Measurements from ENCODE around the gene BPIFB2.

Gene BPIFB2

GRCh38 chr20:32977281-32978008, 30.1 kb upstream of the BPIFB2 start:
- Mint-ChIP-seq H3K4me1 (peaks cover 11% of the 10 kb centered on the region), H3K27me3 (no peaks in the 10 kb centered on the region), H3K4me3 (no peak overlapping the region), H3K27ac (no peak overlapping the region), H3K9me3 (peaks cover 7 to 23% of the 10 kb centered on the region in 2 donors)
- DNase-seq (peak in 1 of 2 donors; percentile 7), ATAC-seq (no peak)

GRCh38 chr20:32978009-32978335, 29.5 kb upstream of the BPIFB2 start:
- ATAC-seq (no peak), DNase-seq (peak in 1 of 2 donors; percentile 7)
- Mint-ChIP-seq H3K9me3 (peaks cover 7 to 23% of the 10 kb centered on the region in 2 donors), H3K27ac (peak overlapping the region in 1 of 2 donors; percentile 37), H3K4me1 (peaks cover 14% of the 10 kb centered on the region), H3K4me3 (no peak overlapping the region), H3K27me3 (no peaks in the 10 kb centered on the region)

GRCh38 chr20:32979201-32979998, 28.1 kb upstream of the BPIFB2 start:
- peak in 1 of 2 donors; percentile 2 for DNase-seq
- ATAC-seq = no peak
- H3K4me1 Mint-ChIP-seq = peaks cover 24% of the 10 kb centered on the region
- H3K4me3 Mint-ChIP-seq = no peak overlapping the region
- H3K27me3 Mint-ChIP-seq = no peaks in the 10 kb centered on the region
- H3K27ac Mint-ChIP-seq = no peak overlapping the region
- peaks cover 7 to 23% of the 10 kb centered on the region in 2 donors for H3K9me3 Mint-ChIP-seq

- H3K27ac Mint-ChIP-seq = no peak overlapping the region
- H3K4me1 Mint-ChIP-seq = peaks cover 28% of the 10 kb centered on the region
- H3K4me3 Mint-ChIP-seq = no peak overlapping the region
- no peak for DNase-seq
- no peaks in the 10 kb centered on the region for H3K27me3 Mint-ChIP-seq
- H3K9me3 Mint-ChIP-seq = peaks cover 7 to 15% of the 10 kb centered on the region in 2 donors
- no peak for ATAC-seq
These were observed 27.2 kb upstream of the BPIFB2 start for GRCh38 chr20:32980131-32980941.

- H3K27ac Mint-ChIP-seq = no peak overlapping the region
- DNase-seq (no peak), ATAC-seq (no peak)
- no peaks in the 10 kb centered on the region for H3K27me3 Mint-ChIP-seq
- H3K4me3 Mint-ChIP-seq = no peak overlapping the region
- H3K4me1 Mint-ChIP-seq = peaks cover 28% of the 10 kb centered on the region
- peaks cover 7 to 15% of the 10 kb centered on the region in 2 donors for H3K9me3 Mint-ChIP-seq
These were observed 26.5 kb upstream of the BPIFB2 start for GRCh38 chr20:32980990-32981389.

GRCh38 chr20:32982617-32983458, 24.7 kb upstream of the BPIFB2 start:
- peaks cover 32% of the 10 kb centered on the region for H3K4me1 Mint-ChIP-seq
- no peaks in the 10 kb centered on the region for H3K9me3 Mint-ChIP-seq
- peak overlapping the region in 1 of 2 donors; percentile 27 for H3K27ac Mint-ChIP-seq
- ATAC-seq (no peak), DNase-seq (no peak)
- H3K4me3 Mint-ChIP-seq = no peak overlapping the region
- H3K27me3 Mint-ChIP-seq = no peaks in the 10 kb centered on the region

GRCh38 chr20:32983459-32984112, 23.9 kb upstream of the BPIFB2 start:
- no peak for DNase-seq
- no peak for ATAC-seq
- peaks cover 28% of the 10 kb centered on the region for H3K4me1 Mint-ChIP-seq
- H3K9me3 Mint-ChIP-seq = no peaks in the 10 kb centered on the region
- no peaks in the 10 kb centered on the region for H3K27me3 Mint-ChIP-seq
- no peak overlapping the region for H3K4me3 Mint-ChIP-seq
- no peak overlapping the region for H3K27ac Mint-ChIP-seq

GRCh38 chr20:32984196-32984595, 23.3 kb upstream of the BPIFB2 start:
- ATAC-seq = no peak
- Mint-ChIP-seq H3K4me1 (peaks cover 28% of the 10 kb centered on the region), H3K27me3 (no peaks in the 10 kb centered on the region), H3K9me3 (no peaks in the 10 kb centered on the region), H3K4me3 (no peak overlapping the region), H3K27ac (no peak overlapping the region)
- no peak for DNase-seq

- Mint-ChIP-seq H3K4me3 (no peak overlapping the region), H3K27me3 (no peaks in the 10 kb centered on the region), H3K9me3 (no peaks in the 10 kb centered on the region), H3K27ac (peak overlapping the region in 1 of 2 donors; percentile 83), H3K4me1 (peaks cover 28% of the 10 kb centered on the region)
- DNase-seq (no peak), ATAC-seq (no peak)
These were observed 22.7 kb upstream of the BPIFB2 start for GRCh38 chr20:32984631-32985354.

GRCh38 chr20:32985596-32985995, 21.9 kb upstream of the BPIFB2 start:
- H3K27ac Mint-ChIP-seq = no peak overlapping the region

GRCh38 chr20:32986331-32986966, 21.1 kb upstream of the BPIFB2 start:
- DNase-seq (no peak), ATAC-seq (no peak)
- Mint-ChIP-seq H3K4me3 (no peak overlapping the region), H3K27ac (peak overlapping the region; percentile 50 to 82), H3K9me3 (no peaks in the 10 kb centered on the region), H3K4me1 (peaks cover 38% of the 10 kb centered on the region), H3K27me3 (no peaks in the 10 kb centered on the region)

More at GRCh38 chr20:32985596-32985995, 21.9 kb upstream of the BPIFB2 start:
- H3K4me1 Mint-ChIP-seq = peaks cover 29% of the 10 kb centered on the region
- ATAC-seq (no peak), DNase-seq (no peak)
- H3K27me3 Mint-ChIP-seq = no peaks in the 10 kb centered on the region
- H3K9me3 Mint-ChIP-seq = no peaks in the 10 kb centered on the region
- H3K4me3 Mint-ChIP-seq = no peak overlapping the region

- no peak for ATAC-seq
- DNase-seq = no peak
- H3K27ac Mint-ChIP-seq = no peak overlapping the region
- H3K9me3 Mint-ChIP-seq = no peaks in the 10 kb centered on the region
- no peaks in the 10 kb centered on the region for H3K27me3 Mint-ChIP-seq
- H3K4me1 Mint-ChIP-seq = peaks cover 40% of the 10 kb centered on the region
- H3K4me3 Mint-ChIP-seq = no peak overlapping the region
These were observed 20.3 kb upstream of the BPIFB2 start for GRCh38 chr20:32987044-32987825.

GRCh38 chr20:32988008-32988407, 19.5 kb upstream of the BPIFB2 start:
- no peak for DNase-seq

More at GRCh38 chr20:32988008-32988407, 19.5 kb upstream of the BPIFB2 start:
- peaks cover 43% of the 10 kb centered on the region for H3K4me1 Mint-ChIP-seq
- H3K27me3 Mint-ChIP-seq = no peaks in the 10 kb centered on the region
- H3K4me3 Mint-ChIP-seq = no peak overlapping the region
- H3K9me3 Mint-ChIP-seq = no peaks in the 10 kb centered on the region
- ATAC-seq = no peak
- no peak overlapping the region for H3K27ac Mint-ChIP-seq
